ENCODE results near the gene SH3RF1.

Gene SH3RF1

GRCh38 chr4:169106696-169107229, 164.0 kb downstream of the SH3RF1 start:
- DNase-seq (ENCODE audit: low read depth in 2 of 2), result no peak

GRCh38 chr4:169105620-169106019, 165.1 kb downstream of the SH3RF1 start:
- DNase-seq (ENCODE audit: low read depth in 2 of 2), result no peak

GRCh38 chr4:169103966-169104412, 166.8 kb downstream of the SH3RF1 start:
- no peak for DNase-seq (ENCODE audit: low read depth in 2 of 2)

- no peak for DNase-seq (ENCODE audit: low read depth in 2 of 2)
These were observed 168.7 kb downstream of the SH3RF1 start for GRCh38 chr4:169102026-169102425.

GRCh38 chr4:169100670-169101101, 170.1 kb downstream of the SH3RF1 start:
- no peak for DNase-seq (ENCODE audit: low read depth in 2 of 2)

- DNase-seq (ENCODE audit: low read depth in 2 of 2), result peak in 1 of 2 experiments; percentile 17
These were observed 171.0 kb downstream of the SH3RF1 start for GRCh38 chr4:169099771-169100180.

GRCh38 chr4:169098969-169099690, 171.6 kb downstream of the SH3RF1 start:
- no peak for DNase-seq (ENCODE audit: low read depth in 2 of 2)

- no peak for DNase-seq (ENCODE audit: low read depth in 2 of 2)
These were observed 172.2 kb downstream of the SH3RF1 start for GRCh38 chr4:169098532-169098931.

- DNase-seq (ENCODE audit: low read depth in 2 of 2), result no peak
These were observed 172.7 kb downstream of the SH3RF1 start for GRCh38 chr4:169098054-169098497.

- DNase-seq (ENCODE audit: low read depth in 2 of 2), result no peak
These were observed 174.5 kb downstream of the SH3RF1 start for GRCh38 chr4:169096221-169096620.

- DNase-seq (ENCODE audit: low read depth in 2 of 2), result no peak
These were observed 176.0 kb downstream of the SH3RF1 start for GRCh38 chr4:169094656-169095231.

- DNase-seq (ENCODE audit: low read depth in 2 of 2), result no peak
These were observed 177.8 kb downstream of the SH3RF1 start for GRCh38 chr4:169092889-169093522.

- DNase-seq (ENCODE audit: low read depth in 2 of 2), result no peak
These were observed 180.1 kb downstream of the SH3RF1 start for GRCh38 chr4:169090484-169091215.

GRCh38 chr4:169089004-169089403, 181.8 kb downstream of the SH3RF1 start:
- no peak for DNase-seq (ENCODE audit: low read depth in 2 of 2)

- no peak for DNase-seq (ENCODE audit: low read depth in 2 of 2)
These were observed 185.8 kb downstream of the SH3RF1 start for GRCh38 chr4:169084954-169085353.

GRCh38 chr4:169080981-169081380, 189.8 kb downstream of the SH3RF1 start:
- peak; percentile 73 to 75 for DNase-seq (ENCODE audit: low read depth in 2 of 2)

GRCh38 chr4:169079942-169080827, 190.6 kb downstream of the SH3RF1 start:
- peak; percentile 45 for DNase-seq (ENCODE audit: low read depth in 2 of 2)

GRCh38 chr4:169074117-169074516, 196.6 kb downstream of the SH3RF1 start:
- DNase-seq (ENCODE audit: low read depth in 2 of 2), result no peak

- no peak for DNase-seq (ENCODE audit: low read depth in 2 of 2)
These were observed 199.0 kb downstream of the SH3RF1 start for GRCh38 chr4:169071747-169072146.

- DNase-seq (ENCODE audit: low read depth in 2 of 2), result no peak
These were observed 199.9 kb downstream of the SH3RF1 start for GRCh38 chr4:169070895-169071218.
